ENCODE results near the gene TLK1. TPM values are rescaled to one million over a fixed set of nuclear protein-coding genes. Genes with fewer than 3 reads are reported as not detected.
"Not testable (repeated sequence)": the region's sequence is repeated elsewhere in the genome, so short reads cannot be mapped to it uniquely, and the experiment has no call there.

The TLK1 gene
- total RNA-seq, 1 donor from 2014 or later, result 101 TPM

DNA sequence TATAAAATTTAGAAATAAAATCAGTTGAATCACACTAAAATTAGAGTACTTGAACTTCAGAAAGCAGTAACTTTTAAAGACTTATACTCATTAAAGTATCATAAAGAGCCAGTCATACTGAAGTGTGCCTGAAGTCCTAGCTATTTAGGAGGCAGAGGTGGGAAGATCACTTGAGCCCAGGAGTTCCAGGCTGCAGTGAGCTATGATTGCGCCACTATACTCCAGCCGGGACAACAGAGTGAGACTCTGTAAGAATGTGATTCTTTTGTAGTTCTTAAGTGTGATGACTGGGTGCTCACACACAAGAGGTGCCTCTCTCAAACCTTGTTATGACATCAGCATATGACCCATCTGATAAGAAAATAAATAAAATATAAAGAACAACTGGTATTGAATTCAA, 14.6 kb downstream of the TLK1 start:
- intact Hi-C loops (cut with micrococcal nuclease), result no loop called here

DNA sequence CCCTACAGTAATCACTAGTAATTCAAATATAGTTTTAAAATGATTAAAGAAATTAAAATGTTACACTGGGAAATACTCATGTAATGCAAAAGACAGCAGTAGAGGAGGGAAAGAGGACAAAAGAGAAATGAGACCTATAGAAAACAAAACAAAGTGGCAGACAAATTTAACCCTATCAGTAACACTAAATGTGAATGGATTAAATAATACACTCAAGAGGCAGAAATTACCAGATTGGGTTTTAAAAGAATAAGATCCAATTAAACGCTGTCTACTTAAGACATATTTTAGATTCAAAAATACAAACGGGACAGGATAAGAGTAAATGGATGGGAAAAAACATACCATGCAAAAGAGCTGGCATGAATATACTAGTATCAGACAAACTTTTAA, 17.0 kb downstream of the TLK1 start:
- intact Hi-C loops (cut with micrococcal nuclease), result no loop called here

DNA sequence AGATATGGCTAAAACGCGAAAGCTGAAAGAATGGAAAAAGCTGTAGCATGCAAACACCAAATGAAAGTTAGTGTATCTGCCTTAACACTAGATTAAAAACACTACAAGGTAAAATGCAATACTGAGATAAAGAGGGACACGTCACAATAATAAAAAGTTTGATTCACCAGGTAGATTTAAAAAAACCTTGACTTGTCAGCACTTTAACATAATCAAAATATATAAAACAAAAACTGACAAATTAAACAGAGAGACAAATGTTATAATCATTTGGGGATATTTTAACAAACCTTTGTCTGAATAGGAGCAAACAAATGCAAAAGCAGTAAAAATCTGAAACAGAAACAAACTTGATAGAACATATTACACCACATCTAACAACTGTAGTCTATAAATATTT, 18.3 kb downstream of the TLK1 start:
- intact Hi-C loops (cut with micrococcal nuclease), result no loop called here

DNA sequence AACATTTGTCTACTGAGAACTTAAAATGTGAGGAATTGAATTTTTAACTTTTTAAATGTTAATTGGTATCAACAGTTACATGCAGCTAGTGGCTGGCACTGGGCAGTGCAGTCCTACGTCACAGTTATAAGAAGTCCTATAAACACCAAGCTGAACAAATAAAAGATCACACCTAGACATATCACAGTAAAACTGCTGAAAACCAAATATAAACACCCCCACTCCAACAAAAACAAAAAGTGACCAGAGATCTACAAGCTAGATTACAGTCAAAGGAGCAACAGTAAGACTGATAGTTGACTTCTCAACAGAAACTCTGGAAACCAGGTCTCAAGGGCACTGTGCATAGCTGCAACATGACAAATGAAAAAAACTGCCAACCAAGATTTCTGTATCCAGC, 19.4 kb downstream of the TLK1 start:
- intact Hi-C loops (cut with micrococcal nuclease), result no loop called here

DNA sequence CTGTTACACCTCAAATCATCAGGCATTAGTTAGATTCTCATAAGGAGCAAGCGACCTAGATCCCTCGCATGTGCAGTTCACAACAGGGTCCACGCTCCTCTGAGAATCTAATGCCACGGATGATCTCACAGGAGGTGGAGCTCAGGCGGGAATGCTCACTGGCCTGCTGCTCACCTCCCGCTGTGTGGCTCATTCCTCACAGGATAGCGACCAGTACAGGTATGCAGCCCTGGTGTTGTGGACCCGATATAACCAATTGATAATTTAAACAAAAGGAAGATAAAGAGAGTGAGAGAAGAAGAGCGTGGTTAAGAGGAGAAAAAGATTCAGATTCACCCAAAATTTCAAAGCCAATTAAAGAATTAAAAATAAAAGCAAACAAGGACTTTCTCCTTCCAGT, 20.8 kb downstream of the TLK1 start:
- intact Hi-C loops (cut with micrococcal nuclease), result no loop called here

DNA sequence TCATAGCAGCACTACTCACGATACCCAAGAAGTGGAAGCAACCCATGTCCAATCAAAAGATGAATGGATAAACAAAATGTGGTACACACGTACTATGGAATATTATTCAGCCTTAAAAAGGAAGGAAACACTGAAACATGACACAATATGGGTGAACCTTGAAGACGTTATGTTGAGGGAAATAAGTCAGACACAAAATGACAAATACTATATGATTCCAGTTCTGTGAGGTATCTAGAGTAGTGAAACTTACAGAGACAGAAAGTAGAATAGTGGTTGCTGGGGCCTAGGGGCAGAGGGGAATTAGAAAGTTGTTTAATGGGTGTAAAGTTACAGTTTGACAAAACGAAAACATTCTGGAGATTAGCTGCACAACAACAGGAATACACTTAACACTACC, 24.7 kb downstream of the TLK1 start:
- intact Hi-C loops (cut with micrococcal nuclease), result no loop called here

DNA sequence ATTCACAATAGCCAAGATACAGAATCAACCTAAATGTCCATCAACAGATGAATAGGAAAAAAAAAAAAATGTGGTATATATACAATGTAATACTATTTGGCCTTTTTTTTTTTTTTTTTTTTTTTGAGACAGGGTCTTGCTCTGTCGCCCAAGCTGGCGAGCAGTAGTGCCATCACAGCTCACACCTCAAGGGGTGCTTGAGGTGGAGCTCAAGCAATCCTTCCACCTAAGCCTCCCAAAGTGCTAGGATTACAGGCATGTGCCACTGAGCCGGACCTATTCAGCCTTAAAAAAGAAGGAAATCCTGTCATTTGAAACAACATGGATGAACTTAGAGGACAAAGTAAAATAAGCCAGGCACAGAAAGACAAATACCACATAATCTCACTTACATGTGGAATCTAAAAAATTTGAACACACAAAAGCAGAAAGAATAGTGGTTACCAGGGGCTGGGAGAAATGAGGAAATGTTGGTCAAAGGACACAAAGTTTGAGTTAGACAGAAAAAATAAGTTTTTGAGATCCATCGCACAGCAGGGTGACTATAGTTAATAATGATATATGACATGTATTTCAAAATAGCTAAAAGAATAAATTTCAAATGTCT, 26.0 kb downstream of the TLK1 start:
- intact Hi-C loops (cut with micrococcal nuclease), result no loop called here

DNA sequence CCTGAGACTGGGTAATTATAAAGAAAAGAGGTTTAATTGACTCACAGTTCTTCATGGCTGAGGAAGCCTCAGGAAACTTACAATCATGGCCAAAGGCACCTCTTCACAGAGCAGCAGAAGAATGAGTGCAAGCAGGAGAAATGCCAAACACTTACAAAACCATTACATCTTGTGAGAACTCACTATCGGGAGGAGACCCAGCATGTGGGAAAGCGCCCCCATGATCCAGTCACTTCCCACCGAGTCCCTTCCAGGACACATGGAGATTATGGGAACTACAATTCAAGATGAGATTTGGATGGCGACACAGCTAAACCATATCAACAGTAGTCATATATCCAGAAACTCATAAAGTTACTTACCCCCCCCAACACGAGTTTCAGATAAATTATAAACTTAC, 28.6 kb downstream of the TLK1 start:
- intact Hi-C loops (cut with micrococcal nuclease), result no loop called here

DNA sequence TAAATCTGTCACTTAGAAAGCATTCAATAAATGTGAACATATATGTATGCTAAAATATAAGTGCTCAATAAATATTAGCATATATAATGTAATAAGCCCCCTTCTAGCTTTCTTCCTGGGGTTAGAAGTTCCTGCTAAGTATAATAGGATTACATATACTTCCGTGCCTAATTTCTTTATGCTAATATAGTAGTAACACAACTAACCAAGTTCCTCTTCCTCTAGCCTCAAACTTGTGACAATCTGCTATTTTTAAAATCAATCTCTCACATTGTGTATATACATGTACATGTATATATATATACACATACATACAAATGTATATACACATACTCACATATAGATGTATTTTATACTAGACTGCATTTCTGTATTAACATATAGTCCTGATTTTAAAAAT, 32.2 kb downstream of the TLK1 start:
- intact Hi-C loops (cut with micrococcal nuclease), result no loop called here

DNA sequence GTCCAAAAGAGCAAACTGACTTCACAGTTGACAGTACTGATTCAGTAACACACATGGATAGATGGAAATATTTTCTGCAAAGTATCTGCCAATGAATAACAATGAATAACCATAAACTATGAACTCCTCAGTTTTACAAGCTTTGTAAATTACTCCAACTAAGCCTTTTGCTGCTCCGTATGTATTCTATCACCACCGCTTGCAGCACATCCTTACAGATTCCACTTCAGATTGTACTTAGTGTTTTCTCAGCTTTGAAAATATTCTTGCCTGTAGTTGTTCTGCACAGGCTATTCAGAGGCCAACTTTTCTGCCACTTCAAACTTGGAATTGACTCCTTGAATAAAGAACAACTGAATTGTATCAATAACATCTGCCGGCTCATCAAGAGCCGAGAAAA, 36.2 kb downstream of the TLK1 start:
- intact Hi-C loops (cut with micrococcal nuclease), result no loop called here

DNA sequence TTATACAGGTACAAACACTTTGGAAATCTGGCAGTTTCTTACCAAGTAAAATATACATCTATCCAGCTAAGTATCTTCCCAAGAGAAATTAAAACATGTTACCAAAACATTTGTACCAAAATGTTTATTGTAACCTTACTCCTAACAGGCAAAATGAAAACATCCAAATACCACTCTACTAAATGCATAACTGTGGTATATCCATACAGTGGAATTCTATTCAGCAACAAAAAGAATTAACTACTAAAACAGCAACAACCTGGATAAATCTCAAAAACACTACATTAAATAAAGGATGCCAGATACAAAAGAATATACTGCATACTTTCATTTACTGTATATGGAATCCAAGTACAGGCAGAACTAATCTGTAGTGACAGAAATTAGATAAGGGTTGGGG, 51.1 kb downstream of the TLK1 start:
- intact Hi-C loops (cut with micrococcal nuclease), result no loop called here

DNA sequence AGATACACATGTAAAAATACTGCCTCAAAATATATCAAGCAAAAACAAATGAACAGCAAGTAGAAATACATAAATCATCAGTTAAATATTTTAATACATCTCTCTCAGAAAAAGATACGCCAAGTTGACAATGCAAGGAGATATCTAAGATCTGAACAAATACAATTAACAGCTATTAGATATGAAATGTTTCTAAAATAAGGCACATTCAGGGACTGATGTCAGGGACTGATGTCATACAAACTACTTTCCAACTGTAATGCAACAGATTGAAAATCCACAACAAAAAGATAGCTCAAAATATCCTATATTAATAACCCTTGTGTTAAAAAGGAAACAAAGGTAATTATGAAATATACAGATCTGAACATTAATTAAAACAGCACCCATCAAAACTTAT, 51.7 kb downstream of the TLK1 start:
- intact Hi-C loops (cut with micrococcal nuclease), result no loop called here

DNA sequence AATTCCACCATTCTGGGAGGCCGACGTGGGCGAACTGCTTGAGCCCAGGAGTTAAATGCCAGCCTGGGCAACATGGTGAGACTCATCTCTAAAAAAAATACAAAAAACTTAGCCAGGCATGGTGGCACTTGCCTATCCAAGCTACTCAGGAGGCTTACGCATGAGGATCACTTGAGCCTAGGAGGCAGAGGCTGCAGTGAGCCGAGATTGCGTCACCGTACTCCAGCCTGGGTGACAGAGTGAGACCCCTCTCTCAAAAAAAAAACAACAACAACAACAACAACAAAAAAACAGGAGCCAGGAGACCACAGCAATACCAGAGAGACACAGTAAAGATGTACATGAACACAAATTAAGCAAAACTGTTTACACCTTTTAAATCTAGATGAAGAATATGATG, 52.9 kb downstream of the TLK1 start:
- intact Hi-C loops (cut with micrococcal nuclease), result no loop called here

DNA sequence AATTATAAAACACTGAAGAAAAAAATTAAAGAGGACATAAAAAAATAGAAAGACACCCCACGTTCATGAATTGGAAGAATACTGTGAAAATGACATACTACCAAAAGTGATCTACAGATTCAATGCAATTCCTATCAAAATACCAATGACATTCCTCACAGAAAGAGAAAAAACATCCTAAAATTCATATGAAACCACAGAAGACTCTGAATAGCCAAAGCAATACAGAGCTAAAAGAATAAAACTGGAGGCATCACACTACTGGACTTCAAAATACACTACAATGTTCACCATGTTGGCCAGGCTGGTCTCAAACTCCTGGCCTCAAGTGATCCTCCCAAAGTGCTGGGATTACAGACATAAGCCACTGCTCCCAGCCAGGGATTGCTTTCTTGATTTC, 56.3 kb downstream of the TLK1 start:
- intact Hi-C loops (cut with micrococcal nuclease), result no loop called here

DNA sequence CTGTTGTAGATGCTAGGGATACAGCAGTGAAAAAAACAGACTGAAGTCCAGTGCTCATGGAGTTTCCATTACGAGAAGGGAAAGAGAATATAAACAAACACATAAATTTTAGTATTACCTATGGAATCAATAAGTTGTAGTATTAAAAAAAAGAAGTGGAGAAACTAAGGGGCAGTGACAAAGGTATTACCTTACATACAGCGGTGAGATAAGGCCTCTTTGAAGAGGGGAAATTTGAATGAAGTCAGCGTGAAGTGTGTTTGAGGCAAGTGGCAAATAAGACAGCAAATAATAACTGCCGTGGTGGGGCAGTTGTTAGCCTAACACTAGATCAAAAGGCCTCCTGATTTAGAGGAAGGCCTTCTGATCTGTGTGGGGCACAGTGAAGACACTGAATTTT, 57.9 kb downstream of the TLK1 start:
- intact Hi-C loops (cut with micrococcal nuclease), result no loop called here

DNA sequence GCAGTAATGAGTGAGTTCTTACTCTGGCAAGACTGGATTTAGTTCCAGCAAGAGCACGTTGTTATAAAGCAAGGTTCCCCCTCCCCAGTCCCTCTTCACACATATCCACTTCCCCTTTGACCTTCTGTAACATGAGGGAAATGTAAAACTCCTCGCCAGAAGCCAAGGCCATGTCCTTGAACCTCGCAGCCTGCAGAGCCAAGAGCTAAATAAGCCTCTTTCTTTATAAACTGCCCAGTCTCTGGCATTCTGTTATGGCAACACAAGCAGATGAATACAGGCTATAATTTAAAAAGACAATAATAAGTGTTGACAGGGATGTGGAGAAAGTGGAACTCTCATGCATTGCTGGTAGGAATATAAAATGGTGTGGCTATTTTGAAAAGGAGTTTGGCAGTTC, 60.3 kb downstream of the TLK1 start:
- intact Hi-C loops (cut with micrococcal nuclease), result no loop called here

DNA sequence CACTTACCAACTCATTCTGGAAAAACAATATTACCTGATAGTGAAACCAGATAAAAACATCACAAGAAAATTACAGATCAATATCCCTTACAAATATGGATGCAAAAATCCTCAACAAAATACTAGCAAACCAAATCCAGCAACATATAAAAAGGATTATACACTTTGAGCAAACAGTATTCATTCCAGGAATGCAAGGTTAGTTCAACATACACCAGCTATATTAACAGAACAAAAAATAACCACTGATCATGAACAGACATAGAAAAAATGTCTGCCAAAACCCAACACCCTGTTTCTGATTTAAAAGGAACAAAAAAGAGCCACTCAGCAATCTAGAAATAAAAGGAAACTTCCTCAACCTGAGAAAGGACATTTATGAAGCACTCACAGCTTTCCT, 62.1 kb downstream of the TLK1 start:
- intact Hi-C loops (cut with micrococcal nuclease), result no loop called here

DNA sequence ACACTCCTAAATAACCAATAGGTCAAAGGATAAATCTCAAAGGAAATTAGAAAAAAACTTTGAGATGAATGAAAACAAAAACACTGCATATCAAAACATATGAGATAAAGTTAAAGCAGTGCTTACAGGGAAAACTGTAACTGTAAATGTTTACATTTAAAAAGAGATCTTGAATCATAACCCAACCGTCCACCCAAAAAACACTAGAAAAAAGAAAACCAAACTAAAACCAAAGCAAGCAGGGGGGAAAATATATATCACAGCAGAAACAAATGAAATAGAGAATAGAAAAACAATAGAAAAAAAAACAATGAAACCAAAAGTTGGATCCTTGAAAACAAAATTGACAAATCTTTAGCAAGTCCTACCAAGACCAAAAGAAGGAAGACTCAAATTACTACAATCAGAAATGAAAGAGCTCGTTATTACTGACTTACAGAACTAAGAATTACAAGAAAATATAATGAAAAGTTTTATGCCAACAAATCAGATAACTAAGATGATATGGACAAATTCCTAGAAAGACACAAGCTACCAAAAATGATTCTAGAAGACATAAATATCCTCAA, 65.6 kb downstream of the TLK1 start:
- intact Hi-C loops (cut with micrococcal nuclease), result no loop called here

DNA sequence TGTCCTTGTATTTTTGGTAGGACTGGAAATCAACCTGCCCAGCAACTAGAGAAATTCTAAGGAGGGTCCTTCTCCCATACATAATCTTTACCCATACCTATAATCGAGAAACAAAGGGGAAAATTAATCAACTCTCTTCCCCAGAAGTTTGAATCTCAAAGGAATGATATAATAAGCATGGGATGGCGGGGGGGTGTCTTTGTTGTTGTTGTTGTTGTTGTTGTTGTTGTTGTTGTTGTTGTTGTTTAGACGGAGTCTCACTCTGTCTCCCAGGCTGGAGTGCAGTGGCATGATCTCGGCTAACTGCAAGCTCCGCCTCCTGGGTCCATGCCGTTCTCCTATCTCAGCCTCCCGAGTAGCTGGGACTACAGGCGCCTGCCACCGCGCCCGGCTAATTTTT, 69.2 kb downstream of the TLK1 start:
- intact Hi-C loops (cut with micrococcal nuclease), result not testable (repeated sequence)

DNA sequence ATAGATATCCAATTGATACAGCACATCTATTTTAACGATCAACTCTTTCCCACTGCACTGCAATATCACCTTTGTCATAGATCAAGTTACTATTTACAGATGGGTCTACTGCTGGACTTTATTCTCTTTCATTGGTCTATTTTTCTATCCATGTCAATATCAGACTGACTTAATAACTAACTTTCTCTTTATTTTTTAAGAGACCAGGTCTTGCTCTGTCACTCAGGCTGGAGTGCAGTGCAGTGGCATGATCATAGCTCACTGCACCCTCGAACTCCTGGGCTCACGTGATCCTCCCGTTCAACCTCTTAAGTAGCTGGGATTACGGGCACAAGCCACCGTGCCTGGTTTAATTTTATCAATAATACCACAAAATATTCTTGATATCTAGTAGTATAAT, 71.2 kb downstream of the TLK1 start:
- intact Hi-C loops (cut with micrococcal nuclease), result loop anchor here (5.0 kb wide), 2 partner anchors 47 to 343 kb away; partner anchors contain the start of genes DCAF17 and METTL8

DNA sequence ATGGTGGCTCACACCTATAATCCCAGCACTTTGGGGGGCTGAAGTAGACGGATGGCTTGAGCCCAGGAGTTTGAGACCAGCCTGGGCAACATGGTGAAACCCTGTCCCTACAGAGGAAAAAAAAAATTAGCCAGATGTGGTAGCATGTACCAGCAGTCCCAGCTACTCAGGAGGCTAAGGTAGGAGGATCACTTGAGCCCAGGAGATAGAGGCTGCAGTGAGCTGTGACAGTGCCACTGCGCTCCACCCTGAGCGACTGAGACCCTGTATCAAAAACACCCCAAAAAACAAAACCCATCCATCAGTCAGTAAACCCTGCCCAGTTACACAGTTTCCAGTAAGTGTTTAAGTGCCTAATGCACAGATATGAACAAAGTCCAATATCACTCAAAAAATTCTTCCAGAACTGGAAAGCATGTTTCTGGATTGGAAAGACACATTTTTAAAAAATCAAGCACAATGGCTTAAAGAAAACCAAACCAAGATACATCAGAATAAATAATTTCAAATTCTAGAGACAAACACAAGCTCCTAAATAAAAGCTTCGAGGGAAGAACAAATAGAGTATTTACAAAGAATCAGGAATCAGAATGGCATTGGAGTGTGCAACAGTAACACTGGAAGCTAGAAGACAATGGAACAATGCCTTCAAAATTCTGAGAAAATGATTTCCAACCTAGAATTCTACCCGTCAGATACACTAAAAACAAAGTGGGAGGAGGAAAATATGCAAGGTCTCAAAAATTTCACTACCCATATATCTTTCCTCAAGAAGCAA, 72.4 kb downstream of the TLK1 start:
- intact Hi-C loops (cut with micrococcal nuclease), result loop anchor here (5.0 kb wide), 2 partner anchors 46 to 344 kb away; partner anchors contain the start of genes DCAF17 and METTL8

DNA sequence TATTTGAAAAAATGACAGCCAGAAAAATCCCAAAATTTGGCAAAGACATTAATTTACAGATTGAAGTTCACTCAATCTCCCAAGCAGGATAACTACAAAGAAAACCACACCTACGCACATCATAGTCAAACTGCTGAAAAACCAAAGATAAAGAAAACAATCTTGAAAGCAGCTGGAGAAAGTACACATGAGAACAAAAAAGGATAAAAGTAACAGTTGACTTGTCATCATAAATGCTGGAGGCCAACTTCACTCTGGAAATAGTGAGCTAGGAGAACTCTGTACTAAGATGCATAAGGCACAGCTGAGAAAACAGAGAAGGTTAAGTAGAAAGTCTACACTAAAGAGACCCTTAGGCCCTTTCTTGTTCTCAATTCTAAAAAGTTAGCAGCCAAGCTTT, 73.1 kb downstream of the TLK1 start:
- intact Hi-C loops (cut with micrococcal nuclease), result loop anchor here (2.0 to 5.0 kb wide), 3 partner anchors 45 to 345 kb away; partner anchors contain the start of genes DCAF17 and METTL8
